Stimulated activated CD4-positive, alpha-beta T cell treated with anti-CD3 and anti-CD28 coated beads, TNF-alpha, amount 100 ng/mL, for 1 hour (primary cell): ENCODE results near the gene NGDN.
"Not testable (repeated sequence)": the region's sequence is repeated elsewhere in the genome, so short reads cannot be mapped to it uniquely, and the experiment has no call there.

ENCODE experiments used
- DNase-seq, 3 donors: peaks; one replicate each; pipeline ENCODE4 v3.0.0-alpha.2; 2020; ENCODE audit warnings: low read depth in 3 of 3, low spot score in 1 of 3

Gene NGDN

DNA sequence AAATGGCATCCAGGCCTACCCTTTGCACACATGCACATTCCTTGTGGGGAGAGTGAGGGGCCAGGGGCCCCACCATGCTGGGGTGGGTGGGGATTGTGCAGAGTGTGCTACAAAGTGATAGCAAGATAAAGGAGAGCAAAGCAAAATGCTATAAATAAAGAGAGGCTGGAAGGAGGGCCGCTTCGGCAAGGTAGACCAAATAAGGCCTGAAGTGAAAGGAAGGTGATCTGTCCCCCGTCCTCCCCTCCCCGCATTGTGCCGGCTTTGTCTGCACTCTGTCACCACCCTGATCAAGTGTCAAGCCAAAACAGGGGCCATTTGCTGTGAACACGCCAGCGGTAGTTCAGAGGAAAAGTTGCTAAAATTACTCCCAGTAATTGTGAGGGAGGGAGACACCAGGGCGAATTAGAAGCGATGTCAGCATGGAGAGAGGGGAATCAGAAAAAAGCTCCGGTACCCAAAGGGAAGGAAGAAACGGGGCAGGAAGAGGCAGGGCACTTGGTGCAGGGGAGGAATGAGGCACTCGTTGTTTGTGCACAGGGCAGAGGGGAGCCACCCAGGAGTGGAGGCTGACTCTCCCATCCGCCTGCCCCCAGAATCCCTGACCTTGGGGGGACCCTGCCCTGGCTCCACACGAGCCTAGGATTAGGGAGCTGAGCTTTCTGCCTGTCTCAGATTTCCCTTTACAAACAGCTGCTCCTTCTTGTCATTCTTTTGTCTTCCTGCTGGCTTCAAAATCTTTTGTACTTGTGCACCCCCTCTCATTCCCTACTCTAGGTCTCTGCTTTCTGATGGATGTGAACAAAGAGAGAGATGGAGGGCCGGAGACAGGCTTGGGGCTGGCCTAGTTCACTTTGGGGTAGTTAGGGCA lies 31.2 kb upstream of the NGDN start:
- no peak for DNase-seq

GRCh38 chr14:23439107-23439835 lies 30.2 kb upstream of the NGDN start:
- no peak for DNase-seq

GRCh38 chr14:23441076-23441475 lies 28.4 kb upstream of the NGDN start:
- no peak for DNase-seq

GRCh38 chr14:23442721-23443356 lies 26.7 kb upstream of the NGDN start:
- no peak for DNase-seq

GRCh38 chr14:23443411-23443812 lies 26.1 kb upstream of the NGDN start:
- no peak for DNase-seq

DNA sequence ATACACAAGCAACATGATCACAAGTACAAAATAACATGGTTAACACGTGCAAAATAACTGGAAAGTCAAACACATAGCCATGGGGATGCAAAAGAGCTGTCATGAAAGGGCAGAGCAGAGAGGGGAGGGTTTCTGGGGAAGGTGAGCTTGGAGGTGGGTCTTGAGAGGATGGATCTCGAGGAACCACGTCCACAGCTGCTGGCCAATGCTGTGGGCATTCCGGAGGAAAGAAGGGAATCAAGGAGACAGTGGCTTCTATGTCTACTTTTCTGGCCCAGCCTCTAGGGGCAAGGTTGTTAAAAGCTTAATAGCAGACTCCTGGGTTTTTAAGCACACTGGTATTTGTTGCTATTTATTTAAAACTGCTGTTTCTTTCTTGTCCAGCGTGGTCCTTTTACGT lies 25.6 kb upstream of the NGDN start:
- DNase-seq, result no peak

GRCh38 chr14:23444314-23444713 lies 25.2 kb upstream of the NGDN start:
- no peak for DNase-seq

- no peak for DNase-seq
Observed at GRCh38 chr14:23445773-23446172, 23.7 kb upstream of the NGDN start.

- DNase-seq, result no peak
Observed at GRCh38 chr14:23446291-23446851, 23.1 kb upstream of the NGDN start.

DNA sequence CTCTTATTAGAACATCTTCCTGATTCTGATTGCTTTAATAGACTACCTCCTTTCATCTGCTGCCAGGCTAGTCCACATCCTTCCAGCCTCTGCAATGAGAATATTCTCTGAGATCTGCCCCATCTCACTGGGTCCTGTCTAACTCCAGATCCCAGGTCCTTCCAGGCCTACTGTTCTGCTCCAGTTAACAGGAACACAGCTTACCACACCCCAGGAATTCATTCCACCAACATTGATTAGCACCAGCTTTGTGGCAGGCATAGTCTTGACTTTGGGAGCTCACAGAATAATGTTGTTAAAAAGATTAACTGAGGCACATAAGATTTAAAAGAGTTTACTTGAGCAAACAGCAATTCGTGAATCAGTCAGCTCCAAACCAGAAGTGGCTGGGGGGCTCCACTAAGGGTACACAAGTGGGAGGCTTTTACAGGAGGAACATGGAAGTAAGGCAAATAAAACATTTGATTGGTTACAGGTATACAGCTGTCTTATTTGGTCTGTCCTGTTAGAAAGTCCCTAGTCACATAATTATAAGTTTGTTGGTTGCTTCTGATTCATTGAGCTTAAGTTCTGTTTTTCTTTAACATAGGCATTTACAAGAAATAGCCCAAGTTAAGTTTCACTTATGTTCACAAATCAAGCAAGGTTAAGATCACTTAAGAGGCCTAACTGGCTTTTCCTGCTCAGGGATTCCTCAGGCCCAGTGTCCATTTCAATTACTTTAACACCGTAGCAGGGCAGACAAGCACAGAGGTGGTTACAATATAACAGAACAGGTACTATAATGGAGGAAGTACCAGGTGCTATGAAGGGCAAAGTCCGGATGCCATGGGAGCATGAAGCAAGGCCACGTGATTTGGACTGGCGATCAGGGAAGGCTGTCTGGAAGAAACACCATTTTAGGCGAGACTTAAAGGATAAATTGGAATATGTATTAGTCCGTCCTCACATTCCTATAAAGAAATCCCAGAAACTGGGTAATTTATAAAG lies 21.8 kb upstream of the NGDN start:
- DNase-seq, result no peak

- DNase-seq, result no peak
Observed at GRCh38 chr14:23449314-23449713, 20.2 kb upstream of the NGDN start.

DNA sequence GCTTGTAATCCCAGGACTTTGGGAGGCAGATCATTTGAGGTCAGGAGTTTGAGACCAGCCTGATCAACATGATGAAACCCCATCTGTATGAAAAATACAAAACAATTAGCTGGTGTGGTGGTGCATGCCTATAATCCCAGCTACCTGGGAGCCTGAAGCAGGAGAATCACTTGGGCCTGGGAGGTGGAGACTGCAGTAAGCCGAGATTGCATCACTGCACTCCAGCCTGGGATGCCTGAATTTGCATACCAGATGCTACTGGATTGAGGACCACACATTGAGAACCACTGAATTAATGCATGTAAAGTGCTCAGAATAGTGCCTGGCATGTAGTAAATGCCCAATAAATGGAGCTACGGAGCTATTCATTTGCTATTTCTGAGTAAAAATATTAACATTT lies 19.1 kb upstream of the NGDN start:
- DNase-seq, result no peak

- no peak for DNase-seq
Observed at GRCh38 chr14:23452237-23452636, 17.3 kb upstream of the NGDN start.

GRCh38 chr14:23454445-23454856 lies 15.1 kb upstream of the NGDN start:
- no peak for DNase-seq

DNA sequence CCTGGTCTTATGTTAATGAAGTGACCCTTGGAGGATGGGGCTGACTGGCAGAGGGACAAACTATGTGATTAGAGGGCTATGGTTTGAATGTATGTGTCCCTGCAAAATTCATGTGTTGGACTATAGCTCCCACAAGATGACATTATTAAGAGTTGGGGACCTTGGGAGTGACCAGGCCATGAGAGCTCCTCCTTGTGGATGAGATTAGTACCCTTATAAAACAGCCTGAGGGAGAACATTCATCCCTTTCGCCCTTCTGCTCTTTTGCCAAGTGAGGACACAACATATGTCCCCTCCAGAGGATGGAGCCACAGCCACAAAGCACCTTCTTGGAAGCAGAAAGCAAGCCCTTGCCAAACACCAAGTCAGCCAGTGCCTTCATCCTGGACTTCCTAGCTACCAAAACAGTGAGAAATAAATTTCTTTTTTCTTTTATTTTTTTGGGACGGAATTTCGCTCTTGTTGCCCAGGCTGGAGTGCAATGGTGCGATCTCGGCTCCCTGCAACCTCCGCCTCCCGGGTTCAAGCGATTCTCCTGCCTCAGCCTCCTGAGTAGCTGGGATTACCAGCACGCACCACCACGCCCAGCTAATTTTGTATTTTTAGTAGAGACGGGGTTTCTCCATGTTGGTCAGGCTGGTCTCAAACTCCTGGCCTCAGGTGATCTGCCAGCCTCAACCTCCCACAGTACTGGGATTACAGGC lies 12.5 kb upstream of the NGDN start:
- not testable (repeated sequence) for DNase-seq

GRCh38 chr14:23457587-23458445 lies 11.7 kb upstream of the NGDN start:
- DNase-seq, result no peak

GRCh38 chr14:23460960-23461359 lies 8.5 kb upstream of the NGDN start:
- DNase-seq, result no peak

GRCh38 chr14:23464700-23465099 lies 4.8 kb upstream of the NGDN start:
- DNase-seq, result no peak

GRCh38 chr14:23465261-23465660 lies 4.2 kb upstream of the NGDN start:
- DNase-seq, result no peak
